ENCODE measurements around the gene ARHGDIA.

Gene ARHGDIA

DNA sequence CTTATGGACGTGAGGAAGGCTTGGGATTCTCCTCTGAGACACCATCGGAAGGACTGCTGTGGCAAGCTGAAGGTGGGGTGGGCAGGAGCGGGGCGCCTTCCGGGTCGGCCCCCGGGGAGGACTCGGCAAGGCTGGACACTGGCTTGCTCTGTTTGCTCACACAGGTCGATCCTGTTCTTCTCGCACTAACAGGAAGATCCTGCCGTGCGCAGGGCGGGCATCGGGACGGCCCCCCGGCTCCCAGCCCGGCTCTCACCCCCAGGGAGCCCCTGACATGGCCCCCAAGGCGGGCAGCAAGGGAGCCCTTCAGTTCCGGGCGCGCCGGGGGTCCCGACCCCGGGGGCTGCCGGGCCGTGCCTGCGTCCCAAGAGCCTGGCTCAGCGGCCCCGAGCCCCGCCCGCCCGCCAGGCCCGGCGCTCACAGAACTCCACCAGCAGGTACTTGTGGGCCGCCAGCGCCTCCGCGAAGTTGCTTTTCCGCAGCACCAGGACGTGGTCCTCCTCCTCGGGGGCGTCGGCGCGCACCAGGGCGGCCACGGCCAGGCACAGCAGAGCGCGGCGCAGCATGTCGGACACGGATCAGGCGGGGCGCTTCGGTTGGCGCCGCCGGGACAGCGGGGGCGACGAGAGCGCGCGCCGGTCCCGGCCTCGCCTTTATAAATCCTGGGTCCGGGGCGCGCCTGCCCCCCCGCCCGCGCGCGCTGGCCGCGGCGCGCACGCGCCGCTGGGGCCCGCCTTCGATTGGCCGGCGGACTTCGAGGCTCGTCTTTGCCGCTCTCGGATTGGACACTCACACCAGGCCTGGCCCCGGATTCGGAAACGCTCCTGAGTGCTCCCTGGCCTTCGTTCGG, 11.0 kb downstream of the ARHGDIA start, which contains the start of gene P4HB:
Gene P4HB (minus strand): TSS at position 630 of the 850 bp plus-strand sequence. CDS start 64 bp downstream, at position 566.
- Histone ChIP-seq H3K18ac (ENCODE audit: low read length) (peak within 1 kb of the TSS; percentile 96), H3K9me3 (ENCODE audit: insufficient read depth, low read depth, low read length) (no peaks in the 10 kb centered on the region), H4K91ac (ENCODE audit: low read depth, low read length) (peak within 1 kb of the TSS; percentile 98), H3K4me3 (ENCODE audit: low read depth, low read length) (peak within 1 kb of the TSS; percentile 99), H2AK5ac (ENCODE audit: low read length) (peak within 1 kb of the TSS; percentile 98), H2BK5ac (ENCODE audit: low read depth, low read length, poor library complexity) (peak within 1 kb of the TSS; percentile 80), H2BK120ac (ENCODE audit: insufficient read depth, low read length, poor library complexity) (peak within 1 kb of the TSS; percentile 74), H3K4me1 (ENCODE audit: control insufficient read depth in 1 of 2, insufficient read depth in 2 of 2, low read length in 2 of 2) (peaks cover 11 to 14% of the 10 kb centered on the region in 2 experiments), H3K23ac (ENCODE audit: low read length) (no peak within 1 kb of the TSS), H3K36me3 (ENCODE audit: control insufficient read depth in 1 of 2, insufficient read depth in 2 of 2, low read length in 2 of 2) (peaks cover 48 to 49% of the 10 kb centered on the region in 2 experiments), H3K79me2 (ENCODE audit: control insufficient read depth, insufficient read depth, low read length, poor library complexity) (peaks cover 32% of the 10 kb centered on the region), H3K4me2 (ENCODE audit: low read length) (peak within 1 kb of the TSS; percentile 93), H3K27me3 (ENCODE audit: insufficient read depth, low read length) (no peaks in the 10 kb centered on the region), H4K12ac (ENCODE audit: low read depth, low read length) (peak within 1 kb of the TSS; percentile 88), H4K8ac (ENCODE audit: low read depth, low read length) (peak within 1 kb of the TSS; percentile 96), H2BK12ac (ENCODE audit: low read length) (no peak within 1 kb of the TSS), H3K9ac (ENCODE audit: low read length) (peak within 1 kb of the TSS; percentile 98), H2AFZ (ENCODE audit: insufficient read depth, low read length, poor library complexity) (peak within 1 kb of the TSS; percentile 91), H3K27ac (ENCODE audit: low read depth, low read length) (peak within 1 kb of the TSS; percentile 87), H3K14ac (ENCODE audit: low read length) (peak within 1 kb of the TSS; percentile 99), H3K79me1 (ENCODE audit: low read length) (peaks cover 15% of the 10 kb centered on the region), H3K4ac (ENCODE audit: low read depth, low read length) (peak within 1 kb of the TSS; percentile 87)
- no peak for DNase-seq
- WGBS (ENCODE audit: extremely low coverage, insufficient coverage, insufficient read length), result no CpG with 5 or more reads among the region's 95 CpGs

DNA sequence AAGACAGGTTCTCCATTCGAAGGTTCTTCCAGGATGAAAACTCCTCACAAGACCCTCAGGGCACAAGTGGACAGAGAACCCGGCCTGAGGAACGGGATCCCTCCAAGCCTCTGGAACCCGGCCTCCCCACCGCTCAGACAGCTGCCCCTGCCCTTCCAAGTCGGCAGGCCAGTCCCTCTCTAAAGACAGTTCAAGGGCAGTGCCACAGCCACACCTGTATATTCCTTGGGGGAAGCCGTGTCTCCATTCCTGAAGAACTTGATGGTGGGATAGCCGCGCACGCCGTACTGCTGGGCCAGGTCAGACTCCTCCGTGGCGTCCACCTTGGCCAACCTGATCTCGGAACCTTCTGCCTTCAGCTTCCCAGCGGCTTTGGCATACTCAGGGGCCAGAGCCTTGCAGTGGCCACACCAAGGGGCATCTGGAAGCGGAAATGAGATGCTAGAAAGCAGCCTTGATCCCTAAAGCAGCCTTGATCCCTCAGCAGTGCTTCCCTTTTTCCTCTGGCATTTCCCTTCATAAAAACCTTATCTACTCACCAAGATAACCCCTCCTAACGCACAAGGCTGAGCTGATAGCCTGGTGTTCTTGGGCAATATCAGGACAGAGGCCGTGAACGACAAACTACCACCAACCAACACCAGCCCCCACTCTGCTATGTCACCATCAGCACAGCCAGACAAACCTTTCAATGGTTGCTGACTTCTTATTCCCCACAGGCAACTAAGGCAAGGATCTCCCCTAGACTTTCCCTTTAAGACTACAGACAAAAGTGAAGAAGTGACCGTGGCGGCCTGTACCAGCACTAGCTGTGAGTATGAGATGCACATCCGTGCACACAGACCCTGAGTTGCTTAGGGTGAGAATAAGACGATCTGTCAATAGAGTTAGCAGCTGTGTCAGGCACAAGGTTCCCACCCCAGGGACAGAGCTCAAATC, 11.9 kb downstream of the ARHGDIA start:
- Histone ChIP-seq H3K4me1 (ENCODE audit: control insufficient read depth in 1 of 2, insufficient read depth in 2 of 2, low read length in 2 of 2) (peaks cover 11 to 14% of the 10 kb centered on the region in 2 experiments), H3K36me3 (ENCODE audit: control insufficient read depth in 1 of 2, insufficient read depth in 2 of 2, low read length in 2 of 2) (peaks cover 55% of the 10 kb centered on the region in 2 experiments), H2AK5ac (ENCODE audit: low read length) (peak overlapping the region; percentile 71), H3K18ac (ENCODE audit: low read length) (peak overlapping the region; percentile 53), H2BK120ac (ENCODE audit: insufficient read depth, low read length, poor library complexity) (peak overlapping the region; percentile 67), H3K9me3 (ENCODE audit: insufficient read depth, low read depth, low read length) (no peaks in the 10 kb centered on the region), H3K14ac (ENCODE audit: low read length) (peak overlapping the region; percentile 99), H3K4me2 (ENCODE audit: low read length) (peak overlapping the region; percentile 93), H3K4me3 (ENCODE audit: low read depth, low read length) (peak overlapping the region; percentile 92), H2BK5ac (ENCODE audit: low read depth, low read length, poor library complexity) (peak overlapping the region; percentile 76), H3K9ac (ENCODE audit: low read length) (peak overlapping the region; percentile 82), H2AFZ (ENCODE audit: insufficient read depth, low read length, poor library complexity) (peak overlapping the region; percentile 15), H4K8ac (ENCODE audit: low read depth, low read length) (peak overlapping the region; percentile 96), H3K4ac (ENCODE audit: low read depth, low read length) (peak overlapping the region; percentile 33), H3K27me3 (ENCODE audit: insufficient read depth, low read length) (no peaks in the 10 kb centered on the region), H4K91ac (ENCODE audit: low read depth, low read length) (peak overlapping the region; percentile 98), H3K79me2 (ENCODE audit: control insufficient read depth, insufficient read depth, low read length, poor library complexity) (peaks cover 32% of the 10 kb centered on the region), H3K27ac (ENCODE audit: low read depth, low read length) (peak overlapping the region; percentile 76), H3K79me1 (ENCODE audit: low read length) (peaks cover 15% of the 10 kb centered on the region), H4K12ac (ENCODE audit: low read depth, low read length) (peak overlapping the region; percentile 86), H3K23ac (ENCODE audit: low read length) (no peak overlapping the region), H2BK12ac (ENCODE audit: low read length) (no peak overlapping the region)
- no CpG with 5 or more reads among the region's 23 CpGs for WGBS (ENCODE audit: extremely low coverage, insufficient coverage, insufficient read length)
- no peak for DNase-seq

DNA sequence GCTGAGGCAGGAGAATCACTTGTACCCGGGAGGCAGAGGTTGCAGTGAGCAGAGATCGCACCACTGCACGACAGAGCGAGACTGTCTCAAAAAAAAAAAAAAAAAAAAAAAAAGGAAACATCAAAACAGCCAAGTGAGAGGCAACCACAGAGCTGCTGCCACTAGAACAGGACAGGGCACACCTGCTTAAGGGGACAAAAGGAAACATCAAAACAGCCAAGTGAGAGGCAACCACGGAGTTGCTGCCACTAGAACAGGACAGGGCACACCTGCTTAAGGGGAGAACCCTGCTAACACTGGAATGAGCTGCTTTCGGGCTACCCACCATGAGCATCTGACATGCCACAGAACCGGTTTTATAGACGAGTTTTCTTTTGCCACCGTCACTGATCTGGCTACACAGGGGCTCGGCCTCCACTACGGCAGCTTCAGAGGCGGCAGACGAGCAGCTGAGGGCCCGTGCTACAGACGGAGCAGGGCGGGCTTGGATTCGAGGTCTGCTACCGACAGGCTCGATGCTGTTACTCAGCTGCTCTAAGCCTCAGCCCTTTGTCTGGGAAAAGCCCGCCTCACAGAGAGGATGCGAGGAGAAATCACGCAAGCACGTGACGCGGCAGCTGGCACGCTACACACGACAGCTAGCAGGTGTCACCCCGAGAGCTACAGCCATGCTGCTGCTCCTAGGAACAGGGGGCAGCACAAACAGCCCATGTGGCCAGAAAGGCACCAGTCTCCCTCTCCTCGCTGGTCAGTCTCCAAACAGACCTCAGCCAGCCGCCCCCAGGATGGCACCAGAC, 12.8 kb downstream of the ARHGDIA start:
- Histone ChIP-seq H4K91ac (ENCODE audit: low read depth, low read length) (no peak overlapping the region), H3K36me3 (ENCODE audit: control insufficient read depth in 1 of 2, insufficient read depth in 2 of 2, low read length in 2 of 2) (peaks cover 58% of the 10 kb centered on the region in 2 experiments), H3K79me1 (ENCODE audit: low read length) (peaks cover 15% of the 10 kb centered on the region), H3K27me3 (ENCODE audit: insufficient read depth, low read length) (no peaks in the 10 kb centered on the region), H3K14ac (ENCODE audit: low read length) (no peak overlapping the region), H2BK120ac (ENCODE audit: insufficient read depth, low read length, poor library complexity) (no peak overlapping the region), H3K9me3 (ENCODE audit: insufficient read depth, low read depth, low read length) (no peaks in the 10 kb centered on the region), H2BK12ac (ENCODE audit: low read length) (no peak overlapping the region), H3K9ac (ENCODE audit: low read length) (no peak overlapping the region), H4K8ac (ENCODE audit: low read depth, low read length) (no peak overlapping the region), H3K4me1 (ENCODE audit: control insufficient read depth in 1 of 2, insufficient read depth in 2 of 2, low read length in 2 of 2) (peaks cover 11 to 14% of the 10 kb centered on the region in 2 experiments), H2BK5ac (ENCODE audit: low read depth, low read length, poor library complexity) (no peak overlapping the region), H3K79me2 (ENCODE audit: control insufficient read depth, insufficient read depth, low read length, poor library complexity) (peaks cover 32% of the 10 kb centered on the region), H4K12ac (ENCODE audit: low read depth, low read length) (peak overlapping the region; percentile 6), H2AK5ac (ENCODE audit: low read length) (no peak overlapping the region), H3K23ac (ENCODE audit: low read length) (no peak overlapping the region), H3K4me2 (ENCODE audit: low read length) (peak overlapping the region; percentile 93), H2AFZ (ENCODE audit: insufficient read depth, low read length, poor library complexity) (no peak overlapping the region), H3K4me3 (ENCODE audit: low read depth, low read length) (no peak overlapping the region), H3K27ac (ENCODE audit: low read depth, low read length) (no peak overlapping the region), H3K18ac (ENCODE audit: low read length) (no peak overlapping the region), H3K4ac (ENCODE audit: low read depth, low read length) (peak overlapping the region; percentile 33)
- DNase-seq, result peak; percentile 71 to 80
- WGBS (ENCODE audit: extremely low coverage, insufficient coverage, insufficient read length), result no CpG with 5 or more reads among the region's 30 CpGs
